ENCODE measurements around the gene COPS8. TPM values are rescaled to one million over a fixed set of nuclear protein-coding genes. Genes with fewer than 3 reads are reported as not detected.
A peak's percentile ranks its signal among the peaks of the same experiment; 100 is the strongest.

The COPS8 gene
- total and polyA plus RNA-seq, 7 experiments from 2014 or later, result 31.2 to 55.5 (median 43.6) TPM

DNA sequence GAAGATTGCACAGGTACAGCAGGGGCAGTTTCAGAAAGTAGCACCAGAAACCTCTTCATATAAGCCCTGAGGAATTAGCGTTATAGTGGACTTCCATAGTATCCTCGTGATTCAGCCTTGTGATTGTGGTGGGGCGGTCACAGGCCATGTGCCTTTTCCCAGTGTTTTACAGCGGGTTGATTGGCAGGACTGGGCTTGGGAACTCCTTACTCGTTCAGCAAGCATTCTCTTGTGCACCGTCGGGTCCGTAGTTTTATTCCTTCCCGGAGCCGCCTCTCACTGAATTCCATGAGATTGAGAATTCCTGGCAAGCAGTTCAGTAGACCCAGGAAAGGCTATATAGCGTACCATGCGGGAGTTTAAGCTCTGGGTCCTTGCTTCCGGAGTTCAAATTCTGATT, 5.2 kb downstream of the COPS8 start:
- Histone ChIP-seq H3K9me3 (ENCODE audit: control insufficient read depth in 2 of 3, low read length in 3 of 3) (no peaks in the 10 kb centered on the region), H3K36me3 (ENCODE audit: control insufficient read depth in 2 of 3, insufficient read depth in 3 of 3, low read length in 3 of 3) (peaks cover 0 to 56% (median 3%) of the 10 kb centered on the region in 3 experiments), H3K27me3 (ENCODE audit: control insufficient read depth in 2 of 2, insufficient read depth in 2 of 2, low read length in 2 of 2) (no peaks in the 10 kb centered on the region), H3K27ac (ENCODE audit: low read depth, low read length) (no peak overlapping the region), H3K4me3 (ENCODE audit: low read length) (no peak overlapping the region), H3K4me1 (ENCODE audit: control insufficient read depth in 2 of 2, insufficient read depth in 2 of 2, low read length in 2 of 2) (peaks cover 8 to 9% of the 10 kb centered on the region in 2 donors)
- ChIA-PET CTCF (no interaction called here), POLR2A (no interaction called here)
- peaks cover 5 to 47% (median 14%) of the 10 kb centered on the region in 5 donors for H3K36me3 Mint-ChIP-seq
- peaks cover 10 to 36% (median 26%) of the 10 kb centered on the region in 7 donors for H3K4me1 Mint-ChIP-seq
- no peak overlapping the region for H3K27ac Mint-ChIP-seq
- no peaks in the 10 kb centered on the region for H3K9me3 Mint-ChIP-seq
- intact Hi-C loops (cut with micrococcal nuclease), result no loop called here
- H3K27me3 Mint-ChIP-seq, result no peaks in the 10 kb centered on the region
- no peak for ATAC-seq
- H3K4me3 Mint-ChIP-seq, result no peak overlapping the region
- no peak for DNase-seq

DNA sequence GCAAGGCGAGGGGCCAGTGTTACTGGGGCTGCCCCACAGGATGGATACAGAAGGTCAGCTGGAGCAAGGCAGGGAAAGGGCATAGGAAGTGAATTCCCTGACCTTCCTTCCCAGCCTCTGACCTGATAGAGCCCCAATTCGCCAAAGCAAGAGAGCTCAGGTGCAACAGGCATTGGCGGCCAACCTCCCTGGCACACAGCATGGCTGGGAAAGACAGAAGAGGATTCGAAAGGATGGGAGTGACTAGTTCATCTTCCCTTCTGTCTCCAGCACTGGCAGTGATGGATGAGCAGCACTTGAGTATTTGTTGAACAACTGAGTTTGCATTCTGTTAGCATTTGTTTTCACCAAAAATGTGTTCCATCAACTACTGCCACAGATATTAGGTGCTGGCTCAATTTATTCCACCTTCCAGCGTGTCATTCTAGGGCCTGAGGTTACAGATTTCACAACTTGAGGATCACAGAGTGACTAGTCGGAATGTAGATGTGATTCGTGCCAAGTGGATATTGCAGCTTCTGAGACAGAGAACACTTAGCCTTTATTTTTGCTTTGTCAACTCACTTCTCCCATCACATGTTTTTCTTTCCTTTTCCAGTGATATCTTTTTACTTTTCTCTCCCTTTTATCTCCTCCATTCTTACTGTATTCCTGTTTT, 6.2 kb downstream of the COPS8 start:
- no peak overlapping the region for H3K4me3 ChIP-seq (ENCODE audit: low read length)
- ChIA-PET POLR2A (no interaction called here), CTCF (no interaction called here)
- no peaks in the 10 kb centered on the region for H3K27me3 Mint-ChIP-seq
- no peaks in the 10 kb centered on the region for H3K9me3 Mint-ChIP-seq
- no peaks in the 10 kb centered on the region for H3K27me3 ChIP-seq (ENCODE audit: control insufficient read depth in 2 of 2, insufficient read depth in 2 of 2, low read length in 2 of 2)
- H3K36me3 ChIP-seq (ENCODE audit: control insufficient read depth in 2 of 3, insufficient read depth in 3 of 3, low read length in 3 of 3), result peaks cover 3 to 64% (median 4%) of the 10 kb centered on the region in 3 experiments
- peaks cover 8 to 56% (median 23%) of the 10 kb centered on the region in 5 donors for H3K36me3 Mint-ChIP-seq
- DNase-seq (no peak), ATAC-seq (no peak)
- H3K4me1 ChIP-seq (ENCODE audit: control insufficient read depth in 2 of 2, insufficient read depth in 2 of 2, low read length in 2 of 2), result peaks cover 0 to 2% of the 10 kb centered on the region in 2 donors
- H3K4me1 Mint-ChIP-seq, result peaks cover 7 to 30% (median 21%) of the 10 kb centered on the region in 7 donors
- peak overlapping the region in 1 of 9 donors; percentile 66 for H3K27ac Mint-ChIP-seq
- no peak overlapping the region for H3K4me3 Mint-ChIP-seq
- H3K27ac ChIP-seq (ENCODE audit: low read depth, low read length), result no peak overlapping the region
- intact Hi-C loops (cut with micrococcal nuclease), result no loop called here
- no peaks in the 10 kb centered on the region for H3K9me3 ChIP-seq (ENCODE audit: control insufficient read depth in 2 of 3, low read length in 3 of 3)

DNA sequence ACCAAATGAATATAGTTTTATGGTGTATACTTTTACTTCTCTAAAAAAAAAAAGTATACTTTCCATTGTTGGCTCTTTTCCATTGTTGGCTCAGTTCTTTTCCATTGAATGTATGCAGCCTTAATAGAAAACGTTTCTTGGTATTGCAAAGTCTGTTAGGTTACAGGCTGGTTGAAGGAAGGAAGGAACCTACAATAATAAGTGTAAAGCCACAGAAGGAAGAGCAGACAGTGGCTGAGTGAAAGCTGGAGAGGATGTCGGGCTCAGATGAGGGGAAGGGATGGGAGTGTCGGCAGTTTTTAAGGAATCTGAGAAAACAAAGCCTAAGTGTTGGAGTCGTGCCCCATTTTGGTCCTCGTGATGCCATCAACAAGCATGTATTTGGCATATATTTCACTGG, 6.8 kb downstream of the COPS8 start:
- DNase-seq (no peak), ATAC-seq (no peak)
- peaks cover 9 to 61% (median 24%) of the 10 kb centered on the region in 5 donors for H3K36me3 Mint-ChIP-seq
- no peaks in the 10 kb centered on the region for H3K9me3 Mint-ChIP-seq
- peaks cover 6 to 25% (median 18%) of the 10 kb centered on the region in 7 donors for H3K4me1 Mint-ChIP-seq
- no peaks in the 10 kb centered on the region for H3K27me3 ChIP-seq (ENCODE audit: control insufficient read depth in 2 of 2, insufficient read depth in 2 of 2, low read length in 2 of 2)
- intact Hi-C loops (cut with micrococcal nuclease), result no loop called here
- H3K4me1 ChIP-seq (ENCODE audit: control insufficient read depth in 2 of 2, insufficient read depth in 2 of 2, low read length in 2 of 2), result no peaks in the 10 kb centered on the region
- ChIA-PET POLR2A (no interaction called here), CTCF (no interaction called here)
- peaks cover 3 to 70% (median 4%) of the 10 kb centered on the region in 3 experiments for H3K36me3 ChIP-seq (ENCODE audit: control insufficient read depth in 2 of 3, insufficient read depth in 3 of 3, low read length in 3 of 3)
- H3K4me3 ChIP-seq (ENCODE audit: low read length), result no peak overlapping the region
- no peak overlapping the region for H3K27ac ChIP-seq (ENCODE audit: low read depth, low read length)
- no peak overlapping the region for H3K27ac Mint-ChIP-seq
- H3K4me3 Mint-ChIP-seq, result no peak overlapping the region
- H3K9me3 ChIP-seq (ENCODE audit: control insufficient read depth in 2 of 3, low read length in 3 of 3), result no peaks in the 10 kb centered on the region
- no peaks in the 10 kb centered on the region for H3K27me3 Mint-ChIP-seq

DNA sequence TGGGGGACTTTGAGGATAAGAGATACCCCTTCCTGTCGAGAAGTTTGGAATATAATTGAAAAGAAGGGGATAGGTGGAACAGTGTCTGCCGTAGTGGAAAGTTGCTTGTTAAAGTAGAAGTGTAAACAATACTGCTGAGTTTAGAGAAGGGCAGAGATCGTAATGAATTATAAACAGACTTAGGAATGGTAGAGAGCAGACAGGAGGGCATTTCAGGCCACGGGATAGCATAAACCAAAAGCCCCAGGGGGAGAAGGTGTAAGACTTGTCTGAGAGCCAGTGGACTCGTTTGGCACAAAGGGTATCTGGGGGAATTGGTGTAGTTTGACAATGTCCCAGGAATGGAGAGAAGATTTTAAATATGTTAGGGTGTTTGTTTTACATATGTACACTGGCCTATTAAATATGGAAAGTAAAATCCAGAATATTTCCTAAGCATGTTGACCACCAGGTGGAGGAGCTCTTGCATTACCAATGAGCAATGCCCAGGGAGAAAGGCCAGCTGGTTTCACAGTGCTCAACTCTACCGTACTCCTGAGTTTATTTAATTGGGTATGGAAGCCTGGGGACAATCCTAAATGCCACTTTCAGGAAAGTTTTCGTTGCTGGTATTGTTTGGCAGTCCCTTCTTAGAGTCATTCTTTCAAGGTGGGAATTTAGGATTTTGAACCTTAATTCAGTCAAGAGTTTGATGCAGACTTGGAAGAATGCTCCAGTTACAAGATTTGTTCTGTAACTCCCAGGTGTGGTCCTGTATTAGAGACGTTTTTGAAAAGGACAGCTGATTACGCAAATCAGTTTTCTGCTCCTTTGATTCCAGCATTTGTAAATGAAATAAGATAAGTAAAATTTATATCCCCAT, 7.5 kb downstream of the COPS8 start:
- Histone ChIP-seq H3K4me3 (ENCODE audit: low read length) (no peak overlapping the region), H3K4me1 (ENCODE audit: control insufficient read depth in 2 of 2, insufficient read depth in 2 of 2, low read length in 2 of 2) (no peaks in the 10 kb centered on the region), H3K27ac (ENCODE audit: low read depth, low read length) (no peak overlapping the region), H3K36me3 (ENCODE audit: control insufficient read depth in 2 of 3, insufficient read depth in 3 of 3, low read length in 3 of 3) (peaks cover 7 to 76% (median 8%) of the 10 kb centered on the region in 3 experiments), H3K9me3 (ENCODE audit: control insufficient read depth in 2 of 3, low read length in 3 of 3) (no peaks in the 10 kb centered on the region), H3K27me3 (ENCODE audit: control insufficient read depth in 2 of 2, insufficient read depth in 2 of 2, low read length in 2 of 2) (no peaks in the 10 kb centered on the region)
- Mint-ChIP-seq H3K9me3 (no peaks in the 10 kb centered on the region), H3K36me3 (peaks cover 13 to 64% (median 28%) of the 10 kb centered on the region in 5 donors), H3K27me3 (no peaks in the 10 kb centered on the region), H3K4me3 (no peak overlapping the region), H3K27ac (no peak overlapping the region), H3K4me1 (peaks cover 5 to 25% (median 13%) of the 10 kb centered on the region in 7 donors)
- POLR2A ChIA-PET, result no interaction called here
- intact Hi-C loops (cut with micrococcal nuclease), result no loop called here
- CTCF ChIA-PET, result no interaction called here
- no peak for ATAC-seq
- DNase-seq, result no peak

DNA sequence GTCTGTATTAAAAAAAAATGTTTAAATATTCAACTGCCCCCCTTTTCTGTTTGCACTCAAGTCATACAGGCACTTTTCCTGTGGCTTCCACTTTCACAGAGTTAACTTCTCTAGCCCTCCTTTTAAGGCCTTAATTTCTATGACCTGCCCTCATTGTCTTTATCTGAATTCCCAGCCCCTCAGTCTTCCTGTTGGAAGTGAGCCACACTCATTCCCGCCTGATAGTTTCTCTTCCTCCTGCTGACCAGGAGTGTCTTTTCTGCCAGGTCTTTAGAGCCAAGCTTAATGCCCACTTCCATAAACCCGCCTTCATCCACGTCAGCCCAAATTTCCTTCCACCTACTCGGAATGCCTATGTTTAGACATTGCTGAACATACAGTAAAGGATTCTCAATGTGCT, 10.5 kb downstream of the COPS8 start:
- no peak overlapping the region for H3K4me3 ChIP-seq (ENCODE audit: low read length)
- ChIA-PET CTCF (no interaction called here), POLR2A (interaction anchor here (1.0 kb wide), 1 partner anchor 11 kb away, joined by 4 read pairs; no protein-coding TSS in a partner anchor)
- H3K9me3 Mint-ChIP-seq, result no peaks in the 10 kb centered on the region
- no peaks in the 10 kb centered on the region for H3K9me3 ChIP-seq (ENCODE audit: control insufficient read depth in 2 of 3, low read length in 3 of 3)
- H3K27me3 Mint-ChIP-seq, result no peaks in the 10 kb centered on the region
- H3K4me3 Mint-ChIP-seq, result no peak overlapping the region
- H3K36me3 ChIP-seq (ENCODE audit: control insufficient read depth in 2 of 3, insufficient read depth in 3 of 3, low read length in 3 of 3), result peaks cover 12 to 85% (median 25%) of the 10 kb centered on the region in 3 experiments
- ATAC-seq (no peak), DNase-seq (no peak)
- intact Hi-C loops (cut with micrococcal nuclease), result no loop called here
- peaks cover 19 to 78% (median 51%) of the 10 kb centered on the region in 5 donors for H3K36me3 Mint-ChIP-seq
- H3K27me3 ChIP-seq (ENCODE audit: control insufficient read depth in 2 of 2, insufficient read depth in 2 of 2, low read length in 2 of 2), result no peaks in the 10 kb centered on the region
- H3K27ac ChIP-seq (ENCODE audit: low read depth, low read length), result no peak overlapping the region
- H3K27ac Mint-ChIP-seq, result no peak overlapping the region
- peaks cover 0 to 18% (median 9%) of the 10 kb centered on the region in 7 donors for H3K4me1 Mint-ChIP-seq
- no peaks in the 10 kb centered on the region for H3K4me1 ChIP-seq (ENCODE audit: control insufficient read depth in 2 of 2, insufficient read depth in 2 of 2, low read length in 2 of 2)

DNA sequence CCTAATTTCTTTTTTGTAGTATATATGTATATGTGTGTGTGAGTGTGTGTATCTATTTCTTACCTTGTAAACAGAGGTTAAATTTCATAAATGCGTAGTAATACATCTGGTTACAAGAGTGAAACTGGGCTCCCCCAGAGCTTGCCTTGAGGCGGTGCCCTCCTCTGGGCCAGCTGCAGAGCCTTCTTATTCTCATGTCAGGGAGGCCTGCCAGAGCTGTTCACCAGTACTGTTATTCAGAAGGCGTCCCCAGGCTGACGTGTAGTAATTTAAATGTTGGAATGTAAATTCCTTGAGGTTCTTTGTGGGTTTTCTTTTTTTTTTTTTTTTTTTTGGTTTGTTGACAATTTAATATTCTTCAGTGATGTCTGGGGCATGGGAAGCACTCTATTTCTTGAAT, 11.2 kb downstream of the COPS8 start:
- intact Hi-C loops (cut with micrococcal nuclease), result no loop called here
- Histone ChIP-seq H3K27me3 (ENCODE audit: control insufficient read depth in 2 of 2, insufficient read depth in 2 of 2, low read length in 2 of 2) (no peaks in the 10 kb centered on the region), H3K4me3 (ENCODE audit: low read length) (no peak overlapping the region), H3K36me3 (ENCODE audit: control insufficient read depth in 2 of 3, insufficient read depth in 3 of 3, low read length in 3 of 3) (peaks cover 12 to 84% (median 27%) of the 10 kb centered on the region in 3 experiments), H3K27ac (ENCODE audit: low read depth, low read length) (no peak overlapping the region), H3K4me1 (ENCODE audit: control insufficient read depth in 2 of 2, insufficient read depth in 2 of 2, low read length in 2 of 2) (no peaks in the 10 kb centered on the region), H3K9me3 (ENCODE audit: control insufficient read depth in 2 of 3, low read length in 3 of 3) (no peaks in the 10 kb centered on the region)
- Mint-ChIP-seq H3K4me1 (peaks cover 0 to 11% (median 9%) of the 10 kb centered on the region in 7 donors), H3K4me3 (no peak overlapping the region), H3K27me3 (no peaks in the 10 kb centered on the region), H3K9me3 (no peaks in the 10 kb centered on the region), H3K27ac (no peak overlapping the region), H3K36me3 (peaks cover 19 to 80% (median 51%) of the 10 kb centered on the region in 5 donors)
- CTCF ChIA-PET, result no interaction called here
- ATAC-seq (no peak), DNase-seq (no peak)
- POLR2A ChIA-PET, result no interaction called here
